SK-N-MC (cell line): Measurements from ENCODE around the gene ZNF618.

Experiments
- EZH2 ChIP-seq: fragments of 200-600 bp; sonication (generic); IDR thresholded peaks from one replicate; pipeline ENCODE4 v1.6.1; 2017; ENCODE audit warnings: antibody characterized with exemption
- POLR2AphosphoS5 ChIP-seq: IDR thresholded peaks from 2 replicates; pipeline ENCODE4 v1.6.1; 2012; ENCODE audit warnings: mild to moderate bottlenecking, low read depth, low read length, borderline replicate concordance

DNA sequence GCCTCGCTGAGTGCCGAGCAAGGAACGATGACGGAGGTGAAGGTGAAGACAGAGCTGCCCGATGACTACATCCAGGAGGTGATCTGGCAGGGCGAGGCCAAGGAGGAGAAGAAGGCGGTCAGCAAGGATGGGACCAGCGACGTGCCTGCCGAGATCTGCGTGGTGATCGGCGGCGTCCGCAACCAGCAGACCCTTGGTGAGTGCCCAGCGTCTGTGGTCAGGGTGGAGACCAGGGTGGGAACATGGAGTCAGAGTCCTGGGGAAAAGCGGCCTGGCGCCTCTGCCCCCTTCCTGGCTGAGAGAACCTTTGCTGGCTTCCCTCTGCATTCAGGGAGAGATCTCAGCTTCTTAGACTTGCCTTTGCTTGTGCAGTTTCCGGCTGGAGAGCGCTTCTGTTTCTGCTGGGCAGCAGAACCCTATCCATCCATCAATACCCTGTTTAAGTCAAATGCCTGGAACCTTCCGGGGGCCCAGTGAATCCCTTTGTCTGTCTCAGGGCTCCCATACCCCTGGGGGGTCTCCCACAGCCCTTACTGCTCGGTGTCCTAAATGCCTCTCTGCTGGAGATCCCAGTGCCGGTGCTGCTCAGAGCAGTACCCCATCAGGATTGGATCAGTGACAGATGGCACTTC lies 112.4 kb downstream of the ZNF618 start:
- no peak for TF ChIP-seq POLR2AphosphoS5
- TF ChIP-seq EZH2: no peak
